Right hindlimb (tissue), 1 donor: ENCODE measurements around the gene HDGFL3.
"Not testable (repeated sequence)": the region's sequence is repeated elsewhere in the genome, so short reads cannot be mapped to it uniquely, and the experiment has no call there.

ENCODE experiments used
- DNase-seq: peaks from one replicate; pipeline ENCODE4 v3.0.0-alpha.2; 2018

The HDGFL3 gene

GRCh38 chr15:83192742-83193141, 14.9 kb downstream of the HDGFL3 start:
- no peak for DNase-seq

- no peak for DNase-seq
These were observed 17.2 kb downstream of the HDGFL3 start for GRCh38 chr15:83190450-83190849.

- no peak for DNase-seq
These were observed 22.1 kb downstream of the HDGFL3 start for GRCh38 chr15:83185561-83185960.

GRCh38 chr15:83178869-83179325, 28.7 kb downstream of the HDGFL3 start:
- DNase-seq = no peak

- DNase-seq = no peak
These were observed 29.2 kb downstream of the HDGFL3 start for GRCh38 chr15:83178390-83178789.

GRCh38 chr15:83174891-83175290, 32.7 kb downstream of the HDGFL3 start:
- DNase-seq = no peak

- DNase-seq = no peak
These were observed 37.0 kb downstream of the HDGFL3 start for GRCh38 chr15:83170474-83171165.

GRCh38 chr15:83169576-83169975, 38.0 kb downstream of the HDGFL3 start:
- not testable (repeated sequence) for DNase-seq

GRCh38 chr15:83166830-83167229, 40.8 kb downstream of the HDGFL3 start:
- DNase-seq = no peak

- DNase-seq = no peak
These were observed 41.4 kb downstream of the HDGFL3 start for GRCh38 chr15:83166218-83166617.

- no peak for DNase-seq
These were observed 42.7 kb downstream of the HDGFL3 start for GRCh38 chr15:83164771-83165404.

- no peak for DNase-seq
These were observed 43.4 kb downstream of the HDGFL3 start for GRCh38 chr15:83164111-83164770.

GRCh38 chr15:83163032-83163431, 44.6 kb downstream of the HDGFL3 start:
- no peak for DNase-seq

GRCh38 chr15:83160741-83161140, 46.9 kb downstream of the HDGFL3 start:
- DNase-seq = no peak

- no peak for DNase-seq
These were observed 49.2 kb downstream of the HDGFL3 start for GRCh38 chr15:83158393-83158792.

GRCh38 chr15:83155942-83156341, 51.7 kb downstream of the HDGFL3 start:
- no peak for DNase-seq

- DNase-seq = no peak
These were observed 54.3 kb downstream of the HDGFL3 start for GRCh38 chr15:83153288-83153687.

GRCh38 chr15:83144771-83145170, 62.9 kb downstream of the HDGFL3 start:
- no peak for DNase-seq

- DNase-seq = not testable (repeated sequence)
These were observed 65.5 kb downstream of the HDGFL3 start for GRCh38 chr15:83142151-83142550.

GRCh38 chr15:83132861-83133523, 74.6 kb downstream of the HDGFL3 start:
- no peak for DNase-seq

GRCh38 chr15:83129791-83130190, 77.8 kb downstream of the HDGFL3 start:
- DNase-seq = no peak

- no peak for DNase-seq
These were observed 80.0 kb downstream of the HDGFL3 start for GRCh38 chr15:83127547-83128150.

- DNase-seq = no peak
These were observed 84.1 kb downstream of the HDGFL3 start for GRCh38 chr15:83123529-83123928.
